ENCODE data around the gene MAD1L1. TPM values are rescaled to one million over a fixed set of nuclear protein-coding genes. Genes with fewer than 3 reads are reported as not detected.

The MAD1L1 gene
- total RNA-seq, 1 donor from 2014 or later = 32.3 TPM

DNA sequence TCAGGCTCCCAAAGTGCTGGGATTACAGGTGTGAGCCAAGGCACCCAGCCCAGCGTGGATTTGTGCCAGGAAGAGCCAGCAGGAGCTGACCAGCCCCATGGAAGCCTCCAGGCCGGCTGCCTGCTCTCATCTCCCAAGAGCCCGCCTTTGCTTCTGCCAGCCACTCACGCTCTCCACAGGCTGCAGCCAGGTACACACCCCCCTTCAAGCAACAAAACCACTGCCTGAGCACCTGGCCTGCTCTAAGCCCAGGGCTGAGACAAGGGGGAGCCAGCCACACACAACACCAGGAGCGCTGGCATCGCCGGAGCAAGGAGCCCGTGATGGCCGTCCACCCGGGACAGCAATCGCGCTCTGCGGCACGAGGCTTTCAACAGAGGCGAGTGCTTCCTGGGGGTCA lies 34.5 kb downstream of the MAD1L1 start:
- Histone ChIP-seq H2AFZ (ENCODE audit: low read depth, low read length) (no peak overlapping the region), H3K9ac (ENCODE audit: low read length) (no peak overlapping the region), H3K4me3 (ENCODE audit: insufficient read depth, low read depth, low read length) (no peak overlapping the region), H3K79me2 (ENCODE audit: insufficient read depth, low read length) (no peaks in the 10 kb centered on the region), H3K36me3 (ENCODE audit: insufficient read depth, low read length) (peaks cover 3% of the 10 kb centered on the region), H3K27me3 (ENCODE audit: insufficient read depth, low read length) (no peaks in the 10 kb centered on the region), H3K9me3 (ENCODE audit: insufficient read depth, low read depth, low read length) (no peaks in the 10 kb centered on the region), H3K4me2 (ENCODE audit: low read length) (no peak overlapping the region), H3K27ac (ENCODE audit: low read depth, low read length) (no peak overlapping the region), H4K20me1 (ENCODE audit: insufficient read depth, low read length) (peaks cover 12% of the 10 kb centered on the region), H3K4me1 (ENCODE audit: insufficient read depth, low read length) (no peaks in the 10 kb centered on the region)
- Mint-ChIP-seq H3K27ac (ENCODE audit: unreplicated experiment) (no peak overlapping the region), H3K27me3 (ENCODE audit: low read depth, unreplicated experiment) (no peaks in the 10 kb centered on the region), H3K9me3 (ENCODE audit: unreplicated experiment) (no peaks in the 10 kb centered on the region), H3K36me3 (ENCODE audit: low read depth, unreplicated experiment) (peaks cover 34% of the 10 kb centered on the region), H3K4me3 (ENCODE audit: unreplicated experiment) (no peak overlapping the region), H3K4me1 (ENCODE audit: low read depth, unreplicated experiment) (peaks cover 1% of the 10 kb centered on the region)
- DNase-seq (ENCODE audit: low read depth) (no peak), FAIRE-seq (no peak)
- TF ChIP-seq, protein P1, sequence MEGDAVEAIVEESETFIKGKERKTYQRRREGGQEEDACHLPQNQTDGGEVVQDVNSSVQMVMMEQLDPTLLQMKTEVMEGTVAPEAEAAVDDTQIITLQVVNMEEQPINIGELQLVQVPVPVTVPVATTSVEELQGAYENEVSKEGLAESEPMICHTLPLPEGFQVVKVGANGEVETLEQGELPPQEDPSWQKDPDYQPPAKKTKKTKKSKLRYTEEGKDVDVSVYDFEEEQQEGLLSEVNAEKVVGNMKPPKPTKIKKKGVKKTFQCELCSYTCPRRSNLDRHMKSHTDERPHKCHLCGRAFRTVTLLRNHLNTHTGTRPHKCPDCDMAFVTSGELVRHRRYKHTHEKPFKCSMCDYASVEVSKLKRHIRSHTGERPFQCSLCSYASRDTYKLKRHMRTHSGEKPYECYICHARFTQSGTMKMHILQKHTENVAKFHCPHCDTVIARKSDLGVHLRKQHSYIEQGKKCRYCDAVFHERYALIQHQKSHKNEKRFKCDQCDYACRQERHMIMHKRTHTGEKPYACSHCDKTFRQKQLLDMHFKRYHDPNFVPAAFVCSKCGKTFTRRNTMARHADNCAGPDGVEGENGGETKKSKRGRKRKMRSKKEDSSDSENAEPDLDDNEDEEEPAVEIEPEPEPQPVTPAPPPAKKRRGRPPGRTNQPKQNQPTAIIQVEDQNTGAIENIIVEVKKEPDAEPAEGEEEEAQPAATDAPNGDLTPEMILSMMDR (IDR thresholded peaks at IDR 0.05; ENCODE audit: insufficient read depth, low read depth, low read length) = no peak
- TF ChIP-seq EZH2 (IDR thresholded peaks at IDR 0.05; ENCODE audit: insufficient read depth, low read length) = no peak

- FAIRE-seq = no peak
- no peak overlapping the region for H3K4me3 Mint-ChIP-seq (ENCODE audit: unreplicated experiment)
- H3K4me3 ChIP-seq (ENCODE audit: insufficient read depth, low read depth, low read length) = no peak overlapping the region
- peaks cover 32% of the 10 kb centered on the region for H3K36me3 Mint-ChIP-seq (ENCODE audit: low read depth, unreplicated experiment)
- no peaks in the 10 kb centered on the region for H3K9me3 Mint-ChIP-seq (ENCODE audit: unreplicated experiment)
- H3K79me2 ChIP-seq (ENCODE audit: insufficient read depth, low read length) = no peaks in the 10 kb centered on the region
- H3K4me1 ChIP-seq (ENCODE audit: insufficient read depth, low read length) = no peaks in the 10 kb centered on the region
- H3K27ac ChIP-seq (ENCODE audit: low read depth, low read length) = no peak overlapping the region
- no peak for DNase-seq (ENCODE audit: low read depth)
- H3K27me3 Mint-ChIP-seq (ENCODE audit: low read depth, unreplicated experiment) = no peaks in the 10 kb centered on the region
- H3K4me2 ChIP-seq (ENCODE audit: low read length) = no peak overlapping the region
- H3K27me3 ChIP-seq (ENCODE audit: insufficient read depth, low read length) = no peaks in the 10 kb centered on the region
- H3K9ac ChIP-seq (ENCODE audit: low read length) = no peak overlapping the region
- peaks cover 3% of the 10 kb centered on the region for H3K36me3 ChIP-seq (ENCODE audit: insufficient read depth, low read length)
- no peaks in the 10 kb centered on the region for H3K4me1 Mint-ChIP-seq (ENCODE audit: low read depth, unreplicated experiment)
- H3K9me3 ChIP-seq (ENCODE audit: insufficient read depth, low read depth, low read length) = no peaks in the 10 kb centered on the region
- H4K20me1 ChIP-seq (ENCODE audit: insufficient read depth, low read length) = peaks cover 6% of the 10 kb centered on the region
- no peak for TF ChIP-seq EZH2 (IDR thresholded peaks at IDR 0.05; ENCODE audit: insufficient read depth, low read length)
- TF ChIP-seq, protein P1 (IDR thresholded peaks at IDR 0.05; ENCODE audit: insufficient read depth, low read depth, low read length) = no peak
- H2AFZ ChIP-seq (ENCODE audit: low read depth, low read length) = no peak overlapping the region
- H3K27ac Mint-ChIP-seq (ENCODE audit: unreplicated experiment) = no peak overlapping the region
These were observed 35.1 kb downstream of the MAD1L1 start for GRCh38 chr7:2197436-2198155.
